HFF-Myc (cell line): Measurements from ENCODE around the gene CDKN1A.
A peak's percentile ranks its signal among the peaks of the same experiment; 100 is the strongest.
"Not testable (repeated sequence)": the region's sequence is repeated elsewhere in the genome, so short reads cannot be mapped to it uniquely, and the experiment has no call there.

Experiments used
- DNase-seq: peaks from one replicate; pipeline ENCODE4 v3.0.0-alpha.2; 2011; ENCODE audit warnings: low read depth; ENCODE audit errors: extremely low read depth
- H3K4me3 ChIP-seq: replicated peaks from 2 replicates; pipeline ENCODE4 v1.5.1; 2011; ENCODE audit warnings: low read depth, mild to moderate bottlenecking, control low read depth, low read length
- CTCF ChIP-seq: IDR thresholded peaks from 2 replicates; pipeline ENCODE4 v1.5.1; 2012; ENCODE audit warnings: mild to moderate bottlenecking, low read depth, low read length, control low read depth; ENCODE audit errors: missing control alignments

CDKN1A gene

GRCh38 chr6:36643977-36644376, 34.5 kb upstream of the CDKN1A start:
- no peak for DNase-seq
- no peak for TF ChIP-seq CTCF
- no peak overlapping the region for H3K4me3 ChIP-seq

- no peak for DNase-seq
- no peak overlapping the region for H3K4me3 ChIP-seq
- TF ChIP-seq CTCF: no peak
Observed at GRCh38 chr6:36649086-36649485, 29.4 kb upstream of the CDKN1A start.

GRCh38 chr6:36649701-36650484, 28.6 kb upstream of the CDKN1A start:
- no peak for TF ChIP-seq CTCF
- DNase-seq: no peak
- no peak overlapping the region for H3K4me3 ChIP-seq

GRCh38 chr6:36650848-36651478, 27.6 kb upstream of the CDKN1A start:
- no peak overlapping the region for H3K4me3 ChIP-seq
- DNase-seq: no peak
- no peak for TF ChIP-seq CTCF

GRCh38 chr6:36651659-36652379, 26.7 kb upstream of the CDKN1A start:
- no peak for DNase-seq
- no peak overlapping the region for H3K4me3 ChIP-seq
- no peak for TF ChIP-seq CTCF

GRCh38 chr6:36654469-36654868, 24.0 kb upstream of the CDKN1A start:
- not testable (repeated sequence) for DNase-seq, H3K4me3 ChIP-seq

GRCh38 chr6:36655085-36655724, 23.3 kb upstream of the CDKN1A start:
- no peak overlapping the region for H3K4me3 ChIP-seq
- TF ChIP-seq CTCF: no peak
- peak; percentile 75 for DNase-seq
